OCI-LY7 (cell line): Measurements from ENCODE around the gene WNT2. TPM values are rescaled to one million over a fixed set of nuclear protein-coding genes. Genes with fewer than 3 reads are reported as not detected.

Experiments
- BruUV-seq: library from RNA; stranded (reverse); fragments of 400-500 nt; replicated peaks from 2 replicates; lab custom pipeline; 2021; lab: Mats Ljungman, UMichigan
- CTCF ChIA-PET: fragments of 300-600 bp; sonication (Branson Sonifier 250); formaldehyde crosslinking; loops from one replicate; lab custom pipeline; 2022; ENCODE audit warnings: antibody characterized with exemption; ENCODE audit not compliant: unreplicated experiment; lab: Charles Lee
- POLR2A ChIA-PET: fragments of 300-600 bp; sonication (Branson Sonifier 250); formaldehyde crosslinking; loops from one replicate; lab custom pipeline; 2022; ENCODE audit warnings: antibody characterized with exemption; lab: Charles Lee
- DNase-seq: peaks from one replicate; pipeline ENCODE4 v3.0.0-alpha.2; 2015; ENCODE audit warnings: low spot score
- H2AFZ ChIP-seq: fragments of 200-600 bp; sonication (generic), shearing (Covaris generic); 2 replicates; pipeline ENCODE4 v1.6.1; 2014; ENCODE audit warnings: mild to moderate bottlenecking, antibody characterized with exemption, low read length, moderate library complexity
- H3K27ac ChIP-seq: fragments of 200-600 bp; sonication (generic); 2 replicates; pipeline ENCODE4 v1.5.1; 2014; ENCODE audit warnings: mixed run types, low read depth, mild to moderate bottlenecking, moderate library complexity, low read length, inconsistent platforms; ENCODE audit not compliant: poor library complexity, severe bottlenecking
- H3K36me3 ChIP-seq: fragments of 200-600 bp; sonication (generic); 2 replicates; pipeline ENCODE4 v1.6.1; 2014; ENCODE audit warnings: mild to moderate bottlenecking, antibody characterized with exemption, low read length, moderate library complexity, mixed read lengths; ENCODE audit not compliant: insufficient read depth
- H3K4me1 ChIP-seq: fragments of 200-600 bp; sonication (generic); 2 replicates; pipeline ENCODE4 v1.5.1; 2014; ENCODE audit warnings: mild to moderate bottlenecking, low read length; ENCODE audit not compliant: insufficient read depth, poor library complexity, severe bottlenecking
- H3K4me2 ChIP-seq: fragments of 200-600 bp; sonication (generic); 2 replicates; pipeline ENCODE4 v1.6.1; 2014; ENCODE audit warnings: mild to moderate bottlenecking, low read length
- H3K4me3 ChIP-seq: fragments of 200-600 bp; sonication (generic); 2 replicates; pipeline ENCODE4 v1.5.1; 2014; ENCODE audit warnings: mild to moderate bottlenecking, low read depth, low read length; ENCODE audit not compliant: poor library complexity, severe bottlenecking
- H3K79me2 ChIP-seq: fragments of 200-600 bp; sonication (generic); 2 replicates; pipeline ENCODE4 v1.6.1; 2016; ENCODE audit warnings: low read depth, mild to moderate bottlenecking, low read length, moderate library complexity, mixed read lengths; ENCODE audit not compliant: insufficient read depth
- H3K9me2 ChIP-seq: fragments of 200-600 bp; sonication (generic); 2 replicates; pipeline ENCODE4 v1.6.1; 2016; ENCODE audit warnings: mild to moderate bottlenecking, low read length, mixed read lengths; ENCODE audit not compliant: insufficient read depth
- H3K9me3 ChIP-seq: fragments of 200-600 bp; sonication (generic); 2 replicates; pipeline ENCODE4 v1.6.1; 2014; ENCODE audit warnings: mild to moderate bottlenecking, mixed run types, low read length, mixed read lengths
- H4K20me1 ChIP-seq: fragments of 200-600 bp; sonication (generic); 2 replicates; pipeline ENCODE4 v1.6.1; 2014; ENCODE audit warnings: mild to moderate bottlenecking, antibody characterized with exemption, low read length, moderate library complexity, mixed read lengths; ENCODE audit not compliant: insufficient read depth
- CTCF ChIP-seq: fragments of 200-600 bp; sonication (generic); conservative IDR thresholded peaks from 2 replicates; pipeline ENCODE4 v1.5.1; 2014; ENCODE audit warnings: mild to moderate bottlenecking, antibody characterized with exemption, low read length, moderate library complexity, mixed read lengths
- EZH2phosphoT487 ChIP-seq: fragments of 200-600 bp; sonication (generic); IDR thresholded peaks from 2 replicates; pipeline ENCODE4 v1.6.1; 2018; ENCODE audit warnings: low read depth, borderline replicate concordance, mild to moderate bottlenecking, mixed run types, antibody characterized with exemption, low read length, moderate library complexity, mixed read lengths
- intact Hi-C: fragments of 100-400 bp; cut with micrococcal nuclease; formaldehyde crosslinking; loops from one replicate; pipeline ENCODE4 v1.10.0; 2022; ENCODE audit not compliant: unreplicated experiment
- total RNA-seq, 2 experiments: library from RNA; depleted of rRNA in 1 of 2; stranded (reverse); fragments of >200 nt in 1 of 2; shearing (Covaris generic) in 1 of 2; gene quantifications; 2 replicates each; pipeline ENCODE4 v1.2.3, GENCODE V29; 2014 to 2022

Gene WNT2
- total RNA-seq, 2 experiments from 2014 or later, result not detected

- POLR2A ChIA-PET, result interaction anchor here (0.7 kb wide), 1 partner anchor 29 kb away, joined by 3 read pairs; no protein-coding TSS in a partner anchor
- Histone ChIP-seq H4K20me1 (no peaks in the 10 kb centered on the region), H3K4me1 (no peaks in the 10 kb centered on the region), H3K36me3 (no peaks in the 10 kb centered on the region), H3K9me3 (no peaks in the 10 kb centered on the region), H3K4me3 (no peak overlapping the region), H3K9me2 (no peaks in the 10 kb centered on the region), H3K27ac (no peak overlapping the region), H2AFZ (no peak overlapping the region), H3K79me2 (no peaks in the 10 kb centered on the region), H3K4me2 (no peak overlapping the region)
- TF ChIP-seq EZH2phosphoT487 (no peak), CTCF (no peak)
- CTCF ChIA-PET, result no interaction called here
- intact Hi-C loops, result no loop called here
- no TSS peak for BruUV-seq
- no peak for DNase-seq
These were observed 85.2 kb downstream of the WNT2 start for GRCh38 chr7:117237646-117238045.

GRCh38 chr7:117231047-117231359 lies 91.9 kb downstream of the WNT2 start:
- Histone ChIP-seq H3K36me3 (no peaks in the 10 kb centered on the region), H4K20me1 (no peaks in the 10 kb centered on the region), H3K4me3 (no peak overlapping the region), H3K4me2 (no peak overlapping the region), H3K4me1 (no peaks in the 10 kb centered on the region), H2AFZ (no peak overlapping the region), H3K79me2 (no peaks in the 10 kb centered on the region), H3K9me2 (no peaks in the 10 kb centered on the region), H3K27ac (no peak overlapping the region), H3K9me3 (no peaks in the 10 kb centered on the region)
- BruUV-seq, result no TSS peak
- POLR2A ChIA-PET, result interaction anchor here (0.7 to 1.1 kb wide), 2 partner anchors 20 to 503 kb away, joined by 3 to 5 read pairs; no protein-coding TSS in a partner anchor
- TF ChIP-seq CTCF (no peak), EZH2phosphoT487 (no peak)
- DNase-seq, result no peak
- intact Hi-C loops, result no loop called here
- CTCF ChIA-PET, result no interaction called here

GRCh38 chr7:117230276-117231046 lies 92.4 kb downstream of the WNT2 start:
- intact Hi-C loops, result no loop called here
- Histone ChIP-seq H2AFZ (no peak overlapping the region), H3K9me3 (no peaks in the 10 kb centered on the region), H3K4me3 (no peak overlapping the region), H3K9me2 (no peaks in the 10 kb centered on the region), H3K4me1 (no peaks in the 10 kb centered on the region), H3K27ac (no peak overlapping the region), H4K20me1 (no peaks in the 10 kb centered on the region), H3K36me3 (no peaks in the 10 kb centered on the region), H3K79me2 (no peaks in the 10 kb centered on the region), H3K4me2 (no peak overlapping the region)
- no TSS peak for BruUV-seq
- POLR2A ChIA-PET, result interaction anchor here (1.1 kb wide), 1 partner anchor 20 kb away, joined by 3 read pairs; no protein-coding TSS in a partner anchor
- TF ChIP-seq EZH2phosphoT487 (no peak), CTCF (no peak)
- no peak for DNase-seq
- CTCF ChIA-PET, result no interaction called here
